ENCODE results near the gene MICB.
"Not testable (repeated sequence)": the region's sequence is repeated elsewhere in the genome, so short reads cannot be mapped to it uniquely, and the experiment has no call there.

The MICB gene

GRCh38 chr6:31497531-31498476 is at the start of gene MICB:
MICB (plus strand) TSS chr6:31498145; CDS start chr6:31498194, 49 bp downstream.
- peak in 1 of 2 experiments; percentile 35 for DNase-seq (ENCODE audit: low read depth in 2 of 2)

GRCh38 chr6:31450751-31451150 is 47.2 kb upstream of the MICB start:
- no peak for DNase-seq (ENCODE audit: low read depth in 2 of 2)

GRCh38 chr6:31452859-31453258 is 45.1 kb upstream of the MICB start:
- no peak for DNase-seq (ENCODE audit: low read depth in 2 of 2)

GRCh38 chr6:31453259-31453658 is 44.7 kb upstream of the MICB start:
- DNase-seq (ENCODE audit: low read depth in 2 of 2) = no peak

- DNase-seq (ENCODE audit: low read depth in 2 of 2) = not testable (repeated sequence)
Observed at GRCh38 chr6:31459864-31460263, 38.1 kb upstream of the MICB start.

GRCh38 chr6:31460361-31461025 is 37.5 kb upstream of the MICB start:
- DNase-seq (ENCODE audit: low read depth in 2 of 2) = no peak

GRCh38 chr6:31462026-31462963 is 35.6 kb upstream of the MICB start:
- no peak for DNase-seq (ENCODE audit: low read depth in 2 of 2)

GRCh38 chr6:31462964-31463870 is 34.7 kb upstream of the MICB start:
- DNase-seq (ENCODE audit: low read depth in 2 of 2) = peak in 1 of 2 experiments; percentile 9

- DNase-seq (ENCODE audit: low read depth in 2 of 2) = no peak
Observed at GRCh38 chr6:31464252-31465184, 33.4 kb upstream of the MICB start.

GRCh38 chr6:31465185-31465536 is 32.8 kb upstream of the MICB start:
- DNase-seq (ENCODE audit: low read depth in 2 of 2) = no peak

- DNase-seq (ENCODE audit: low read depth in 2 of 2) = no peak
Observed at GRCh38 chr6:31465718-31466117, 32.2 kb upstream of the MICB start.

- no peak for DNase-seq (ENCODE audit: low read depth in 2 of 2)
Observed at GRCh38 chr6:31466466-31466865, 31.5 kb upstream of the MICB start.

- no peak for DNase-seq (ENCODE audit: low read depth in 2 of 2)
Observed at GRCh38 chr6:31467151-31467550, 30.8 kb upstream of the MICB start.

GRCh38 chr6:31468311-31468710 is 29.6 kb upstream of the MICB start:
- DNase-seq (ENCODE audit: low read depth in 2 of 2) = no peak

- DNase-seq (ENCODE audit: low read depth in 2 of 2) = no peak
Observed at GRCh38 chr6:31470801-31471200, 27.1 kb upstream of the MICB start.

- no peak for DNase-seq (ENCODE audit: low read depth in 2 of 2)
Observed at GRCh38 chr6:31471711-31472110, 26.2 kb upstream of the MICB start.

GRCh38 chr6:31472259-31472658 is 25.7 kb upstream of the MICB start:
- no peak for DNase-seq (ENCODE audit: low read depth in 2 of 2)

- DNase-seq (ENCODE audit: low read depth in 2 of 2) = no peak
Observed at GRCh38 chr6:31473244-31473643, 24.7 kb upstream of the MICB start.
